ENCODE data around the gene UBR7.
"Not testable (repeated sequence)": the region's sequence is repeated elsewhere in the genome, so short reads cannot be mapped to it uniquely, and the experiment has no call there.

DNA sequence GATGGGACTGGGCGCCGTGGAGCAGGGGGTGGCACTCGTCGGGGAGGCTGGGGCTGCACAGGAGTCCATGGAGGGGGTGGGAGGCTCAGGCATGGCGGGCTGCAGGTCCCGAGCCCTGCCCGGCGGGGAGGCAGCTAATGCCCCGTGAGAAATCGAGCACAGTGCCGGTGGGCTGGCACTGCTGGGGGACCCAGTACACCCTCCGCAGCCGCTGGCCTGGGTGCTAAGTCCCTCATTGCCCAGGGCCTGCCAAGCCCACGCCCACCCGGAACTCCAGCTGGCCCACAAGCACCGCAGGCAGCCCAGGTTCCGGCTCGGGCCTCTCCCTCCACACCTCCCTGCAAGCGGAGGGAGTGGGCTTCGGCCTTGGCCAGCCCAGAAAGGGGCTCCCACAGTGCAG is 36.9 kb upstream of the UBR7 start:
- TF ChIP-seq, protein P1, sequence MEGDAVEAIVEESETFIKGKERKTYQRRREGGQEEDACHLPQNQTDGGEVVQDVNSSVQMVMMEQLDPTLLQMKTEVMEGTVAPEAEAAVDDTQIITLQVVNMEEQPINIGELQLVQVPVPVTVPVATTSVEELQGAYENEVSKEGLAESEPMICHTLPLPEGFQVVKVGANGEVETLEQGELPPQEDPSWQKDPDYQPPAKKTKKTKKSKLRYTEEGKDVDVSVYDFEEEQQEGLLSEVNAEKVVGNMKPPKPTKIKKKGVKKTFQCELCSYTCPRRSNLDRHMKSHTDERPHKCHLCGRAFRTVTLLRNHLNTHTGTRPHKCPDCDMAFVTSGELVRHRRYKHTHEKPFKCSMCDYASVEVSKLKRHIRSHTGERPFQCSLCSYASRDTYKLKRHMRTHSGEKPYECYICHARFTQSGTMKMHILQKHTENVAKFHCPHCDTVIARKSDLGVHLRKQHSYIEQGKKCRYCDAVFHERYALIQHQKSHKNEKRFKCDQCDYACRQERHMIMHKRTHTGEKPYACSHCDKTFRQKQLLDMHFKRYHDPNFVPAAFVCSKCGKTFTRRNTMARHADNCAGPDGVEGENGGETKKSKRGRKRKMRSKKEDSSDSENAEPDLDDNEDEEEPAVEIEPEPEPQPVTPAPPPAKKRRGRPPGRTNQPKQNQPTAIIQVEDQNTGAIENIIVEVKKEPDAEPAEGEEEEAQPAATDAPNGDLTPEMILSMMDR (conservative IDR thresholded peaks at IDR 0.05) = not testable (repeated sequence)
- TF ChIP-seq ZFX (IDR thresholded peaks at IDR 0.05) = not testable (repeated sequence)
